Stimulated activated effector memory CD8-positive, alpha-beta T cell treated with anti-CD3 and anti-CD28 coated beads, Interleukin-12 subunit alpha, Interleukin-12 subunit beta, amount 100 ng/mL, for 72 hours (primary cell): ENCODE data around the gene ECHS1.

ENCODE experiments used
- ATAC-seq: fragments of 150-1000 bp; cut with Tn5 transposase; 2 replicates; pipeline ENCODE4 v1.10.0; 2021
- DNase-seq, 2 donors: peaks; one replicate each; pipeline ENCODE4 v3.0.0; 2021 to 2022; ENCODE audit warnings: low spot score in 2 of 2
- H3K27ac Mint-ChIP-seq: one replicate; pipeline ENCODE4 v1.8.0; 2022; ENCODE audit warnings: mild to moderate bottlenecking, mixed read lengths
- H3K36me3 Mint-ChIP-seq: one replicate; pipeline ENCODE4 v1.8.0; 2022; ENCODE audit warnings: mild to moderate bottlenecking, mixed read lengths
- H3K4me1 Mint-ChIP-seq: one replicate; pipeline ENCODE4 v1.8.0; 2022; ENCODE audit warnings: mixed read lengths
- H3K4me3 Mint-ChIP-seq: one replicate; pipeline ENCODE4 v1.8.0; 2022; ENCODE audit warnings: mild to moderate bottlenecking, mixed read lengths
- H3K9me3 Mint-ChIP-seq: one replicate; pipeline ENCODE4 v1.8.0; 2022; ENCODE audit warnings: mixed read lengths

Gene ECHS1

DNA sequence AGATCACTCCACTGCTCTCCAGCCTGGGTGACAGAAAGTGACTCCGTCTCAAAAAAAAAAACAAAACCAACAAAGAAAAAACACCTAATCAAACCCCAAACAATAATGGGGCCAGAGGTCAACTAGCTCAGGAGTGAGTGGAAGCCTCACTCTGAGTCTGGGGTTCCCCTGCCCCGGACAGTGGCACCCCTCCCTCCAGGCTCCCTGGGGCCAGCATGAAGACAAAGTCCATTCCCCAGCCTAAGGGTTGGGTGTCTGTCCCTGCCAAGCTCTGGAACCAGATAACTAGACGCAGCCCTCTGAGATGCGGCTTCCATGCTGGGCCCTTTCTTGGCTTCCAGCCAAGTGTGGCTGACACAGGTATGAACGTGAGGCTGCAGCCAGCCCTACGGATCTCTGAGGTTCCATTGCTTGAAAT lies 13.6 kb downstream of the ECHS1 start:
- Mint-ChIP-seq H3K4me1 (peaks cover 19% of the 10 kb centered on the region), H3K4me3 (no peak overlapping the region), H3K27ac (no peak overlapping the region), H3K36me3 (peaks cover 24% of the 10 kb centered on the region), H3K9me3 (no peaks in the 10 kb centered on the region)
- DNase-seq (no peak), ATAC-seq (no peak)

DNA sequence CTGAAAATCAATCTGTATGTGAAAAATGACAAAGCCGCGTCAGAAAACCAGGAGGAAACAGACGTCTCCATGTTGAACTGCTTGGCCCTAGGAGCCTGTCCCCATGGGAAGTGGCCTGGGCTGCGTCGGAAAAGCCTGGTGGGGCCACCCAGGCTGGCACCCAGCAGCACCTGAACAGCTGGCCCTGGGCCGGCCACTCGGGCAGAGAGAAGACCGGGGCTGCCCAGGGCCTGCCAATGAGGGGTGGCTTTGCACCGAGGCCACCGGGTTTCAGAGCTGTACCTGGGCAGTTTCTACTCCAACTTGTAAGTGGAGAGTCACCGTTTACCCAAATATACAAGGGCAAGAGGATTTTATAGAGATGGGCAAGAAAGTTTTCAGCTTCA lies 14.2 kb downstream of the ECHS1 start:
- H3K36me3 Mint-ChIP-seq = peaks cover 18% of the 10 kb centered on the region
- H3K4me3 Mint-ChIP-seq = no peak overlapping the region
- no peak overlapping the region for H3K27ac Mint-ChIP-seq

DNA sequence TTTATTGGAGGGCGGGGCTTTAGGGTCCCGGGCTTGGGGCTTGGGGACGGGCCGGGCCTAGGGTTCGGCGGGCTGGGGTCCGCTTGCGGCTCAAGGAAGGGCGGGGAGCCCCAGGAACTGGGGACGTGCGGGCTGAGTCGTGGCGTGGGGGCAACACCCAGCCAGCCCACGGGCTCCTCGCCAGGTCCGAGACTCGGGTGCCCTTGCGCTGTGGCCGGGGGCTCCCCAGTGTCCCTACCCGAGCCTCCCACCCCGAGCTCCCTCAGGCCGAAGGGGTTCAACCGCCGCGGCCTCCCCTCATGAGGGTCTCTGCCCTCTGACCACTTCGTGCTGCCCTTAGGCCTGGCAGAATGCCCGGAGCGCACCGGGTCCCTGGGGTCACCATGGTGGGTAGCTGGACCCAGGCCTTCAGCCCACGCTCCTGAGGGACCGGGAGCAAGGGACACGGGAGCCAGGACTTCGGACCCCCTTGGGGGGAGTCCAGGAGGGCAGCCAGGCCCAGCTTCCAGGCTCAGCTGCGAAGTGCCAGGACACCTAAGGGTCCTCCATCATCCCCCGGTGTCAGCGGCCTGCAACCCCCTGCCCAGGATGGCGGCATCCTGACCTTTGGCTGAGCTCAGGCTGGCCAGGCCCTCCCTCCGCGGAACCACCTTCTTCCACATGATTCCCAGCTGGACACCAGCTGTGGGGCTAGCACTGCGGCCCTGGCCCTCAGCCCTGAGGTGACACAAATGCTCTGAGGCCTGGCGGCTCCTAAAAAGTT lies 14.8 kb downstream of the ECHS1 start:
- ATAC-seq = peak; percentile 2
- peaks cover 15% of the 10 kb centered on the region for H3K36me3 Mint-ChIP-seq
- peak overlapping the region; percentile 64 for H3K4me3 Mint-ChIP-seq
- no peaks in the 10 kb centered on the region for H3K9me3 Mint-ChIP-seq
- peaks cover 19% of the 10 kb centered on the region for H3K4me1 Mint-ChIP-seq
- no peak overlapping the region for H3K27ac Mint-ChIP-seq
- no peak for DNase-seq

More for the DNA sequence above, 14.2 kb downstream of the ECHS1 start:
- peaks cover 19% of the 10 kb centered on the region for H3K4me1 Mint-ChIP-seq
- ATAC-seq = no peak
- no peaks in the 10 kb centered on the region for H3K9me3 Mint-ChIP-seq
- DNase-seq = no peak

DNA sequence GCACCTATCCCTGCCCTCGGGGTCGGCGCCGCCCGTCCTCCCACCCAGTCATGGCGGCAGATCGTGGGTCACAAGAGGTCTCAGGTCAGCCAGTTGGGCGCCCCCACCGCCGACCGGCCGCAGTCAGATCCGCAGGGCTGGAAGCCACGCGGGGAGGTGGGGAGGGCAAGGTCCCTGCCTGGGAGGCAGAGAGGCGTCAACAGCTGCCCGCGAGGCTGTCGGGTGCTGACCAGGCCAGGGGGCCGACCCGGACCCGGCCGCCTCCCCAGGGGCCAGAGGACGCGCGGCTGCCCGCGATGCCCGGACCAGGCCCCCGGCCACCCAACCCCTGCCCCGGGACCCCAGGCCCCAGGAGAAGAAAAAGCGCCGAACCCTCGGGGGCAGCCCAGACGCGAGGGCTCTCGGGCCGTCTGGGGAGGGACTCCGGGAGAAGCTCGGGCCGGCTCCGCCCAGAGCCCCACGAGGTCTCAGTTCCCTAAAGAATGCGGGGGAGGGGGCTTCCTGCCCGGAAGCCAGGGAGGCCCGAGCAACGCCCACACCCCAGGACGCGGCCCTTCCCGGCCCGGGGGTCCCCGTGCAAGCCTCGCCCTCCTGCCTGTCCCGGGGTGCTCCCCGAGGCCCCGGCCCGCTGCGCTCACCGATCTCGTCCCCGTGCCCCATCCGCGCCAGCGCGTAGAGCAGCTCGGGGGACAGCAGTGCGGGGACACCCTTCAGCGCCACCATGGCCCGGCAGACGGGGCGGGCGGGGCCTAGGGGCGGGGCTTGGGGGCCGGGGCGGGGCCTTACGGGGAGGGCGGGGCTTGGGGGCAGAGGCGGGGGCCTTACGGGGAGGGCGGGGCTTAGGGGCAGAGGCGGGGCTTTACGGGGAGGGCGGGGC lies 15.6 kb downstream of the ECHS1 start, which contains the start of gene FUOM:
Gene FUOM, minus strand, starts transcription at position 735 of the 877 bp plus-strand sequence. Its CDS starts 12 bp downstream, at position 723.
- H3K4me1 Mint-ChIP-seq = peaks cover 19% of the 10 kb centered on the region
- peak within 1 kb of the TSS; percentile 64 for H3K4me3 Mint-ChIP-seq
- no peaks in the 10 kb centered on the region for H3K9me3 Mint-ChIP-seq
- ATAC-seq = peak; percentile 90
- peak; percentile 73 to 89 for DNase-seq
- H3K36me3 Mint-ChIP-seq = peaks cover 10% of the 10 kb centered on the region
- no peak within 1 kb of the TSS for H3K27ac Mint-ChIP-seq

DNA sequence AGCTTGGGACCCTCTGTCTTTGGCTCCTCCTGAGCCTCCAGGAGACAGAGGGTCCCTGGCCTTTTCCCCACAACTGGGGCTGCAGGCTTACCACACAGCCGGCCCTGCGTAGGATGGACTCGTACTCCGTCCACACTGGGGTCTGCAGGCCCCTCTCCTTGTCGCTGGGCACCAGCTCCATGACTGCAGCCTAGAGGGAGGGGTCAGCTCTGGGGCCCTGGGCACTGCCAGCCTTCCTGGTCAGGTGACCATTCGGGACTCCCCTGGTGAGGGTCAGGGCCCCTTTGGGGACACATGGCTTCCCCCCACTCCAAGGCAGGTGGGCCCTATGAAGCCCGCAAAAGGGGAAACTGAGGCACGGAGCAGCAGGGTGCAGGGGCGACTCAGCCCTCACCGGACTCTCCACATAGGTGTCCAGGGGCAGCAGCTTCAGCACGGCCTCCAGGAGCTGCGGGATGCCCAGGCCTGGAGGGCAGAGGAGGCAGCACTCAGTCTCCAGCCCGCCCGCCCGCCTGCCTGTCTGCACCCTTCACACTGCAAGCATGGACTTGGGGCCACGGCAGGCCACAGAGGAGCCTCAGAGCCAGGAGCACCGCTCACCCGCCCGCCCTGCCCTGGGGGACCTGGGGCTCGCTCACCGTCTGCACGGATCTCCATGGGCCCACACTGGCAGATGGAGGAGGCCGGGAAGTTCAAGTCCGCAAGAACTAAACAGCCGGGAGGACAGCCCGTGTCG lies 16.4 kb downstream of the ECHS1 start:
- H3K4me1 Mint-ChIP-seq = peaks cover 13% of the 10 kb centered on the region
- H3K4me3 Mint-ChIP-seq = peak overlapping the region; percentile 64
- ATAC-seq (no peak), DNase-seq (no peak)
- no peak overlapping the region for H3K27ac Mint-ChIP-seq
- H3K9me3 Mint-ChIP-seq = no peaks in the 10 kb centered on the region
- peaks cover 2% of the 10 kb centered on the region for H3K36me3 Mint-ChIP-seq

DNA sequence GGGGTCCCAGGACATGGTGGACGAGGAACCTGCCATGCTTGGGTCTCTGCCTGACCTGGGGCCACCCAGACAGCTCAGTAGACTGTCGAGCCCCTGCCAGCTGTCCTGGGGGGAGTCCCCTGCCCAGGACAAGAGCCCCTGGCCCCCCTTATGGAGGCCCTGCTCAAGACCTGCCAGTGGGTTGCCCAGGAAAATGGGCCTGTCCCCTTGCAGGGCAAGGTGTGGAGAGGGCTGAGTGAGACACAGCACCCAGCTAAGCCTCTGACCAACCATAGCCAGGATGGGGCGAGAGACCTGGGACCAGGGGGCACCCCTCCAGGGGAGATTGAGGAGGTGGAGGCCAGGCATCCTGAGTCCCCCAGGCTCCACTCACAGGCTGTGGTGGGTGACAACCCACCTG lies 17.2 kb downstream of the ECHS1 start:
- DNase-seq (no peak), ATAC-seq (no peak)
- Mint-ChIP-seq H3K36me3 (no peaks in the 10 kb centered on the region), H3K4me1 (peaks cover 6% of the 10 kb centered on the region), H3K9me3 (no peaks in the 10 kb centered on the region), H3K4me3 (peak overlapping the region; percentile 64), H3K27ac (peak overlapping the region; percentile 61)

DNA sequence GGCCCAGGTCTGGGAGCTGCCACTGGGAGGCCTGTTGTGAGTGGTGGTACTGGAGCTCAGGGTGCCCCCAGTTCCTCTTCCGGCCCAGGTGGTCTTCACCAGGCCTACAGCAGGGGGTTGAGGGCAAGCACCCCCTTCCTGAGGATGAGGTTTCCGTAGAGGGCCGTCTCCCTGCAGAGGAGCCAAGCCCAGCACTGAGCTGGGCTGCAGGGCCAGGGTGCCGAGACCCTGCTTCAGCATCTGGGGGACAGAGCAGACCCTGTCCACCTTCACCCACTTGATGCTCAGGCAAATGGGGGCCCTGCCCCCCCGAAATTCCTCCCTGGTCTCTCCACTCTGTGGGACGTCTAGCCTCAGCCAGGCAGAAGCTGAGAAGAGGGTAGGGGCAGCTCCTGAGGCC lies 17.9 kb downstream of the ECHS1 start:
- H3K36me3 Mint-ChIP-seq = no peaks in the 10 kb centered on the region
- no peak overlapping the region for H3K4me3 Mint-ChIP-seq
- no peak for ATAC-seq
- peaks cover 6% of the 10 kb centered on the region for H3K4me1 Mint-ChIP-seq
- H3K27ac Mint-ChIP-seq = no peak overlapping the region
- no peaks in the 10 kb centered on the region for H3K9me3 Mint-ChIP-seq
- no peak for DNase-seq

DNA sequence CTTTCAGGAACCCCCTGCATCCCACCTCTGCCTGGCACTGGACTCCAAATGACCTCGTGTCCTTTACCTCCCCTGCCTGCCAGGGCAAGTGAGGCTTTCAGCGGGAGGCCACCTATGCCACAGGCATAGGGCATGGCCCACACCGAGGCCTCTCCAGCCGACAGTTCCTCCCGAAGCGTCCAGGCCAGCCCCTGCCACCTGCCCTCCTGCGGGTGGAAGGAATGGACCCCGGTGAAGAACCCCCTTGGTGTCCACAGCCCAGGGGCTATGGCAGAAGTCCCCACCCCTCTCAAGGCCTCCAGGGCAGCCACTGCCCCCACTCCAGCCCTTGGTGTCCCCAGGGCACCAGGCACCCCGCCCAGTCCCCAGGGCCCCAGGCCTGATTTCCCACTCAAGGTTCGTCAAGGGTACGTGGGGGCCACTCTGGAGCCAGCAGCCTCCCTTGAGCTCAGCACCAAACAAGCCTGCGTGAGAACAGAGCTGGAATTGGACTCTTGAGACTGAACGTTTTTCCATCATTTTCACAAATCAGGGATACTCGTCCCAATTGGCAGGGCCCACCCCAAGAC lies 18.4 kb downstream of the ECHS1 start:
- DNase-seq (no peak), ATAC-seq (no peak)
- peaks cover 6% of the 10 kb centered on the region for H3K4me1 Mint-ChIP-seq
- no peak overlapping the region for H3K27ac Mint-ChIP-seq
- H3K9me3 Mint-ChIP-seq = no peaks in the 10 kb centered on the region
- H3K36me3 Mint-ChIP-seq = no peaks in the 10 kb centered on the region
- no peak overlapping the region for H3K4me3 Mint-ChIP-seq

DNA sequence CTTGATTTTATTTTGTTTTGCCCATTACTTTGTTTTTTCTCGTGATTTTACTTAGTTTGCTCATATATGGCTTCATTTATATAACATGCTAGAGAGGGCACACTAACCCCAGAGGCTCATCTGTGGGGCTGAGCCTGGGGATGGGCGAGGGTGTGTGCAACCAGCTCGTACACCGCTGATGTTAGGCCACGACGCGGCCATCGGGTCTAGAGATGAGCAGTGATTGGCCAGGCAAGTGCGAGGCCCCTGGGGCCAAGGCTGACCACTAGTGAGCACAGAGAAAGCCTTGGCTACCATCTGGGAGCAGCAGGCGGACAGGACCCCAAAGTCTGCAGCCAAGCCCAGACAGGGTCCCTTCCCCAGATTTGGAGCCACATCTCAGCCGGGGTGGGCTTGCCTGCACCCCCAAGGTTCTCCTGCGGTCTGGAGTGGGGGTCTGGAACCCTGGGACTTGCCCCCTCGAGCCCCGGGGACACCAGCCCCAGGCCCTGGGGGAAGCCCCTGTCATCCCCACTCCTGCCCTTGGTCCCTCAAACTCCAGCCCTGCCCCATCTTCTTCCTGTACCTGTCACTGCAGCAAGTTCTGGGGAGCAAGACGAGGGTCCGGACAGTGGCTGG lies 19.1 kb downstream of the ECHS1 start:
- DNase-seq = no peak
- H3K4me1 Mint-ChIP-seq = peaks cover 10% of the 10 kb centered on the region
- no peak overlapping the region for H3K4me3 Mint-ChIP-seq
- peaks cover 5% of the 10 kb centered on the region for H3K36me3 Mint-ChIP-seq
- no peaks in the 10 kb centered on the region for H3K9me3 Mint-ChIP-seq
- H3K27ac Mint-ChIP-seq = no peak overlapping the region
- no peak for ATAC-seq

DNA sequence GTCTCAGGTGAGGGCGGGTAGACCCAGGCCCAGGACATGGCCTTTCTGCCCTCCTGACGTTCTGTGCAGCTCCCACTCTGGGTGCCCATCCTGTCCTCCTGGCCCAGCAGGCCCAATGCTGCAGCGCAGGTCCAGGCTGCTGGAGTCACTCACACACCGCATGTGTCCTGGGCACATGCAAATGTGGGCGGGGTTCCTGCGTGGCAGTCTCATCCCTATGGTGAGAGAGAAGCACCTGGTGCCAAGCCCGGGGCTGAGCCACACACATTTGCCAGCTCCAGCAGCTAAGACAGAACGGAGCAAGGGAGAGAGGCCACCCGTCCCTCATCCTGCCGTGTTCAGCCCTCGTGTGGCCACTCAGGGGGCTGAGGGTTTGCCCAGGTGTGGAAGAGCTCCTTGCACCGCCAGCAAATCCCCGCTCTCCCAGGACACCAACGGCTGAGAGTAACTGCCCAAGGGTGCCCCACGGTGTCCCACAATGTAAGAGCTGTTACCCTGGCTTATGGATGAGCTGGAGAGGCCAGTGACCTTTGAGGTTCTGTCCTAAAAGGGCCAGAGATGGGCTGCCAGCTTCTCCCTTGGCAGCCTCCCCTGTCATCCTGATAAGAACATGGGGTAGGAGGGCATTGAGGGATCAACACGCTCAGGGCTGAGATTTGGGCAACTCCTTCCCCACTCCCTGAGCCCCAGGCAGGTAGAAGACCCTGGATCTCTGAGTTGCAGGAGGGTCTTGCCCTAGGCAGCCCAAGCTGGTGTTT lies 19.8 kb downstream of the ECHS1 start:
- H3K4me1 Mint-ChIP-seq = peaks cover 15% of the 10 kb centered on the region
- H3K36me3 Mint-ChIP-seq = peaks cover 7% of the 10 kb centered on the region
- DNase-seq = no peak
- H3K27ac Mint-ChIP-seq = no peak overlapping the region
- no peaks in the 10 kb centered on the region for H3K9me3 Mint-ChIP-seq
- no peak for ATAC-seq
- no peak overlapping the region for H3K4me3 Mint-ChIP-seq

DNA sequence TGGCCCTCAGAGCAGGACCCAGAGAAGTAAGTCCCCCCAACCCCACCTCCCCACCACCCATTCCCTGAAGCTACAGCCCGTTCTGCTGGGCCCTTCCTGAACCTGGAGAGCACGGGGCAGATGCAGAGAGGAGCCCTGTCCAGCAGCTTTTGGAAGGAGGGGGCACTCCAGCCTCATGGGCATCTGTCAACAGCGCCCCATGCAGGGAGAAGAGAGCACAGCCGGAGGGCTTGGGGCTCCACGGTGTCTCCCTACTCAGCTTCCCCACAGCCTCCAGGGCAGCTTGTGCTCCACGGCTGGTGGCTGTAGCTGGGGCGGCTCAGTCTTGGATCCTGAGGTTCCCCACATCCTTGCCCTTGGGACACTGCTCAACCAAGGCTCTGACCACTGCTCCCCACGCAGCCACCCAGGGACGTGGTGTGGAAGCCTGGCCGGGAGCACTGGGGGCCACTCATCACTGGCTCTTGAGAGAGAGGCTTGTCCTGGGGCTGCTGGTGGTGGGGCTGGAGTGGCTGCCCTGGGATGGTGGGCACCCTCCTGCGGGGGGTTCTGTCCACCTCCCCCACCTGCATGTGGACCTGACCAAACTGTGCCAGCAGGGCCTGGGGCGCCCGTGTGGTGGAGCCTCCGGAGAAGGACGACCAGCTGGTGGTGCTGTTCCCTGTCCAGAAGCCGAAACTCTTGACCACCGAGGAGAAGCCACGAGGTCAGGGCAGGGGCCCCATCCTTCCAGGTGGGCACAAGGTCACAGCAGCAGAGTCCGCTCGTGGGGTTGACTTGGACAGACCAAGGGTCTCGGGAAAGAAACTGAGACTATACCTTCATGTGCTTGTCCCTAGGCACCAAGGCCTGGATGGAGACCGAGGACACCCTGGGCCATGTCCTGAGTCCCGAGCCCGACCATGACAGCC lies 21.5 kb downstream of the ECHS1 start:
- Mint-ChIP-seq H3K27ac (no peak overlapping the region), H3K4me1 (peaks cover 15% of the 10 kb centered on the region), H3K4me3 (no peak overlapping the region), H3K9me3 (no peaks in the 10 kb centered on the region), H3K36me3 (peaks cover 7% of the 10 kb centered on the region)
- ATAC-seq = no peak
- no peak for DNase-seq

DNA sequence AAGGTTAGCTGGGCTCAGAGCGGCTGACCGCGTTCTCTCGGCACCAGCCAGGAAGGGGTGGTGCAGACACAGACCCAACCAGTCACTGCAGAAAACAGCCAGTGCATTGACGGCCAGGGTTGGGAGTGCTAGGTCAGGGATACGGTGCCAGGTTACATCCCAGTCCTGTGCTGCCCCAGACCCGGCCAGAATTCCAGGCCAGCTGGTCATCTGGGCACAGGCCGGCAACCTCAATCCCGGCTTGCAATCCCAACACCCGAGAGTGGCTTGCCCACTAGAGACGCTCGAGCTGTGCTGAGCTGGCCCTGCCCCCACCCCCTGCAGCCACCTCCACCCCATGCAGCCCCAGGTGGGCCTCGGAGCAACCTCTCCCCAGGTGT lies 22.2 kb downstream of the ECHS1 start:
- H3K36me3 Mint-ChIP-seq = peaks cover 7% of the 10 kb centered on the region
- H3K4me1 Mint-ChIP-seq = peaks cover 11% of the 10 kb centered on the region
- DNase-seq (no peak), ATAC-seq (no peak)
- no peak overlapping the region for H3K27ac Mint-ChIP-seq
- no peak overlapping the region for H3K4me3 Mint-ChIP-seq
- no peaks in the 10 kb centered on the region for H3K9me3 Mint-ChIP-seq

DNA sequence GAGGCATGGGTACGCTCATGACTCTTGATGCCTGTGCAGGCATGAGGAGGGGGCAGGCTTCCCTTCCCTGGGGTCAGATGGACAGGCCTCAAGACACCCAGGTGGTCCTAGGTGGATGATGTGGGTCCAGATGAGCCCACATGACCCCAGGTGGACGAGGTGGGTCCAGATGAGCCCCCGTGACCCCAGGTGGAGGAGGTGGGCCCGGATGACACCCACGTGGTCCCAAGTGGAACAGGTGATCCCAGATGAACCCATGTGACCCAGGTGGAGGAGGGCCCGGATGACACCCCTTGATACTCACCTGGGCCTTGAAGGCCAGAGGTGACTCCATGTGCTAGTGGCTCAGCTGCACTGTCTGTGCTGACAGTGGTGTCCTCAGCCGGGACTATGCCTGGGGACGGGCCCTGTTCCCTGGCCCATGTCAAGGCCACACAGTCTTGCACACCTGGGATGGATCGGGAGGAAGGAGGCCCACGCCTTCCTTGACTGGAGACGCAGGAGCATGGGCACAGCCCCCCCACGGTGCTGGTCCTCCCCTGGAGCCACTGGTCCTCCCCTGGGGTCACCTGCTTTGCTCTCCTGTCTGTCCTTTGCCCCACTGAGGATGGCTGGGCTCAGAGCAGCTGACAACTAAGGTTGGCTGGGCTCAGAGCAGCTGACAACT lies 22.7 kb downstream of the ECHS1 start:
- Mint-ChIP-seq H3K9me3 (no peaks in the 10 kb centered on the region), H3K27ac (no peak overlapping the region), H3K4me1 (peaks cover 9% of the 10 kb centered on the region), H3K4me3 (no peak overlapping the region), H3K36me3 (peaks cover 7% of the 10 kb centered on the region)
- no peak for ATAC-seq
- no peak for DNase-seq
